AG10803 (cell line): ENCODE results near the gene TSPAN10.

Experiments
- DNase-seq: peaks from one replicate; pipeline ENCODE4 v3.0.0; 2010; ENCODE audit warnings: low read depth
- H3K4me3 ChIP-seq: 2 replicates; pipeline ENCODE4 v1.5.1; 2011; ENCODE audit warnings: mild to moderate bottlenecking, low read length, control low read depth
- TF ChIP-seq, protein P1 (sequence below): conservative IDR thresholded peaks from 2 replicates; pipeline ENCODE4 v1.5.1; 2011; ENCODE audit warnings: mild to moderate bottlenecking, low read length, control low read depth, inconsistent platforms

Gene TSPAN10

DNA sequence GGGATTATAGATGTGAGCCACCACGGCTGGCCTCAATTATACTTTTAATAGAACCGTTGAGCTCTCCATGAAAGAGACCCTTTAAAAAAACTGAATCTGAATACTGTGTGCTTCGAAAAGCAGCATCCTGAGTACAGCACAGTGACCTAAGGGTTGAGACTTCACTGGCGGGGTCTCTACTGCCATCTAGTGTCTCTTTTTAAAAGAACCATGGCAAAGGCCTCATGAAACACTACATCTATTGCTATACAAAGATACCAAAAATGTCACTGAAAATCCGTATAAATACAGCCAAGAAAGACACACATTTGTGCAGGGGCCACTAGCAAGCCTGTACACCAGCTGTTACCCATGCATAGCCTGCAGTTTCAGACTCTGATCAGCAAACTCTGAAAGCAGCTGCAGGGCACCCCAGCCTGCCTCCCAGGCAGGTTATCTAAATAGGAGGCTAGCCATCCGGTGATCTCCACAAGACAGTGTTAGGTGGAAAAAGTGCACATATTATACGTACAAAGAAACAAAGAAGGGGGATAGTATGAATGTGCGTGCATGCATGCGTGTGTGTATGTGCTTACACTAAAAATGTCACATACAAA is 35.4 kb upstream of the TSPAN10 start:
- no peak overlapping the region for H3K4me3 ChIP-seq
- peak; percentile 77 for DNase-seq
- TF ChIP-seq, protein P1, sequence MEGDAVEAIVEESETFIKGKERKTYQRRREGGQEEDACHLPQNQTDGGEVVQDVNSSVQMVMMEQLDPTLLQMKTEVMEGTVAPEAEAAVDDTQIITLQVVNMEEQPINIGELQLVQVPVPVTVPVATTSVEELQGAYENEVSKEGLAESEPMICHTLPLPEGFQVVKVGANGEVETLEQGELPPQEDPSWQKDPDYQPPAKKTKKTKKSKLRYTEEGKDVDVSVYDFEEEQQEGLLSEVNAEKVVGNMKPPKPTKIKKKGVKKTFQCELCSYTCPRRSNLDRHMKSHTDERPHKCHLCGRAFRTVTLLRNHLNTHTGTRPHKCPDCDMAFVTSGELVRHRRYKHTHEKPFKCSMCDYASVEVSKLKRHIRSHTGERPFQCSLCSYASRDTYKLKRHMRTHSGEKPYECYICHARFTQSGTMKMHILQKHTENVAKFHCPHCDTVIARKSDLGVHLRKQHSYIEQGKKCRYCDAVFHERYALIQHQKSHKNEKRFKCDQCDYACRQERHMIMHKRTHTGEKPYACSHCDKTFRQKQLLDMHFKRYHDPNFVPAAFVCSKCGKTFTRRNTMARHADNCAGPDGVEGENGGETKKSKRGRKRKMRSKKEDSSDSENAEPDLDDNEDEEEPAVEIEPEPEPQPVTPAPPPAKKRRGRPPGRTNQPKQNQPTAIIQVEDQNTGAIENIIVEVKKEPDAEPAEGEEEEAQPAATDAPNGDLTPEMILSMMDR: peak; percentile 87

DNA sequence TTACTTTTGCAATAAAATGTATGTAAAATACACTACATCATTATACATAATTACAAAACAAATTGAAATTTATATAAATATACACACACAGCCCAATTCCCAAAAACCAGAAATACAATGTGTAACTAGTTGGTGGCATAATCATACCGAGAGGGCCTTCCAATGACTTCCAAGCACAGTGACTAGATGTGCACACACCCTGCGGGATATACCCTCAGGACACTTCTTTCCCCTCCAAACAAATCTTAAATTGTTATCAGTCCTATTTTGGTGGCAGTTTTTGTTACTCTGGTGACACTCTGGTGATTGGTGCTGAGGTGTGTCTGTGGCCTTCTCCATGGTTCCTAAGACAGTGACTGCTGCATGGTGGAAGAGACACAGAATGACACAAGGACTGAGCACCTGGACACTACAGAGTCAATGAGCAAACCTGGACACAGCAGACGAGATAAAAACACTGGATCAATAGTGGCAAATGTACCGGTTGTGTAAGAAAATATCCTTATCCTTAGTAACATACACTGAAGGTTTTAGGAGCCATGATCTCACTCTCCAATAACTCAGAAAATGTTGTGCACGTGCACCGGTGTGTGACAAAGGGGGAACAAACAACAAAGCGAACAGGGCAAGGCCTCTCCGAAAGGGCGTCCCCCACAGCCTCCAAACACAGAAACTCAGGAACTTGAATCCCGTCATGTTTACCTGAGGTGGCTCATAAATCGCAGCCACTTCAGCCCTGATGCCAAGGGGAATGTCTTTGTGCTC is 33.0 kb upstream of the TSPAN10 start:
- TF ChIP-seq, protein P1: no peak

DNA sequence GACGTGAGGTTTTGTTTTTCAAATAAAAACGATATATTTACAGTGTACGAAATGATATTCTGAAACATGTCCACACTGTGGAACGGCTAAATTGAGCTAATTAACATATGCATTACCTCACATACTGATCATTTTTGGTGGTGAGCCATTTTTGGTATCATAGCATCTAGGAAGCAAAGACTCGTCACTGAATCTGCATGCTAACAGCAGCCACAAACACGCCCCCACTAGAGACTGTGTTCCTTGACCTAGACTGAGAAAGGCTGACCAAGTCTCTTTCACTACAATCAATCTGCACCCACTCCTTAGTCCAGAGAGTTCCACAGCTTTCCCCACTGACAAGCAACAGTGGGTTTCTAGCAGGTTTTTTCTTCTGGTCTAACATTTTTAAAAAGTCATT is 29.6 kb upstream of the TSPAN10 start:
- DNase-seq: peak; percentile 59
- TF ChIP-seq, protein P1: no peak

More for the DNA sequence above, 33.0 kb upstream of the TSPAN10 start:
- no peak overlapping the region for H3K4me3 ChIP-seq
- DNase-seq: no peak

DNA sequence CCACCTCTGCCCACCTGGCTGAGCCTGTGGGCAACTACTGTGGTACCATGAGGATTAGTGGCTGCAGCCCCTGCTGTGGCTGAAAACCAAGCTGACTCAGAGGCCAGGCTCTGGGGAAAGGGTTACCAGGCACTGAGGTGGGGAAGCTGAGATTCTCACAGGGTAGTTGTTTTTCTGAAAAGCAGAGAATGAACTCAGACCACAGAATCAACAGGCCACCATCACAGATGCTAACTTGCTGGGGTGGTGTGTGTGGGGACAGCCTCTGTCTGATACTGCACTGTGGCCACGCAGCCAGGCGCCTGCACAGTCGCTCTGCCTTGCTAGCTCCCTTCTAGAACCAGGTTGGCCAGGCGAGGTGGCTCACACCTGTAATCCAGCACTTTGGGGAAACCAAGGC is 28.9 kb upstream of the TSPAN10 start:
- TF ChIP-seq, protein P1: no peak
- H3K4me3 ChIP-seq: no peak overlapping the region
- no peak for DNase-seq

More for the DNA sequence above, 29.6 kb upstream of the TSPAN10 start:
- no peak overlapping the region for H3K4me3 ChIP-seq

DNA sequence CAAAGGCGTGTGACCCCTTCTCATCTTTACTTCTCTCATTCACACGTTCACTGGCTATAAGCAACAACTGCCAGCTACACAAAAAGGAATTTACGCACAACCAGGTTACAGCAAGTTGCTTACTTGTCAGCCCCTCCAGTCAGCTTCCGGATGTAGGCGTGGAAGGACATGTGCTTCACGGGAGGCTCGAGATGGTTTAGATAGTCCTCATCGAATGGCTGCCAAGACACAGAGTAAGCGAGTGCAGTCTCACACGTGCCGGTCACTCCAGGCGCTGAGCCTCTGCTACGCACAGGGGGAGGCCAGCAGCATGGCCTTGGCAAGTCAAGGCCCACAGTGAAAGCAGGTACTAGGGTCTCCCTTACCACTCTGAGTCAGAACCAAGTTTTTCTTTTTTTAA is 28.4 kb upstream of the TSPAN10 start:
- DNase-seq: no peak
- TF ChIP-seq, protein P1: no peak

DNA sequence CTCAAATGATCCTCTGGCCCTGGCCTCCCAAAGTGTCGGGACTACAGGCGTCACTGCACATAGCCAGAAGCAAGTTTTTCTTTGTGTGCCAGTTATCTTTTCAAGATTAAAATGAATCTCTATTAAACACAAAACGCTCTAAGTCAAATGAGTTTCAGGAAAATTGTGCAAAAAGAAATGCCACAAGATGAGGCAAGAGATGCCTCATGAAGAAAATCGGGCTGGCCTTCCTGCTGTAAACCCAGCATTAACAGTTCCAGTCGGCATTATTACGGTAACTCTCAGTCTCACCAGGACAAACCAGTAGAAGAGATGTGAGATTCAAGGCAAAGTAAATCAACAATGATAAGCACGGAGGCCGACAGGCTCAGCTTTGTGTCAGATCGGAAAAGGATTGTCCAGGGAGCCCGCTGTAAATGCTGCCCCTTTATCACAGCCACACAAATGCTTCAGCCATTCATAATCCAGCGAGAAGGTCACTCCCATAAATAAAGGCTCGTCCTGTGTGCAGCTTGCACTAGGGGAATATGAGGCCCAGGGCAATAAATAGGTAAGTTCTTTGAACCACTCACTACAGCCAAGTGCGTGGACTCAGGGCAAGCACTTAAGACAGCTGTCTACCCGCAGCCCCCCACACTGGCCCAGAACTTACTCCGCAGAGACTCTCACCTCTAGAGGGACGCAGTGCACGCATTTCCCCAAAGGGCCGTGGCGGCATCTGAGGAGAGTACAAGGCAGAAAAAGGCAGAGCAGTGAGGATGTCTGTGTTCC is 27.3 kb upstream of the TSPAN10 start:
- TF ChIP-seq, protein P1: no peak

More for the DNA sequence above, 28.4 kb upstream of the TSPAN10 start:
- H3K4me3 ChIP-seq: no peak overlapping the region

More for the DNA sequence above, 27.3 kb upstream of the TSPAN10 start:
- H3K4me3 ChIP-seq: no peak overlapping the region
- no peak for DNase-seq
